ENCODE data around the gene CLSTN3.

Gene CLSTN3

GRCh38 chr12:7129872-7130691, at the start of gene CLSTN3:
Gene CLSTN3 (plus strand): TSS chr12:7130371. CDS start chr12:7130649, 278 bp downstream.
- Histone ChIP-seq H3K4me3 (ENCODE audit: low read length in 2 of 2) (peak within 1 kb of the TSS; percentile 72 to 78), H3K27ac (ENCODE audit: low read depth in 2 of 2, low read length in 2 of 2) (peak within 1 kb of the TSS; percentile 6 to 61), H3K27me3 (ENCODE audit: control insufficient read depth in 2 of 2, insufficient read depth in 2 of 2, low read length in 2 of 2) (peaks cover 0 to 8% of the 10 kb centered on the region in 2 donors), H3K9ac (ENCODE audit: low read depth in 1 of 2, low read length in 2 of 2) (peak within 1 kb of the TSS; percentile 49 to 64), H3K36me3 (ENCODE audit: control insufficient read depth in 2 of 2, insufficient read depth in 2 of 2, low read length in 2 of 2) (no peaks in the 10 kb centered on the region), H3K4me1 (ENCODE audit: control insufficient read depth in 2 of 2, insufficient read depth in 2 of 2, low read length in 2 of 2) (peaks cover 14 to 15% of the 10 kb centered on the region in 2 donors), H3K9me3 (ENCODE audit: control insufficient read depth in 2 of 2, low read length in 2 of 2) (no peaks in the 10 kb centered on the region)

- H3K4me1 ChIP-seq (ENCODE audit: control insufficient read depth in 2 of 2, insufficient read depth in 2 of 2, low read length in 2 of 2), result no peaks in the 10 kb centered on the region
- no peaks in the 10 kb centered on the region for H3K27me3 ChIP-seq (ENCODE audit: control insufficient read depth in 2 of 2, insufficient read depth in 2 of 2, low read length in 2 of 2)
- H3K9ac ChIP-seq (ENCODE audit: low read depth in 1 of 2, low read length in 2 of 2), result no peak overlapping the region
- H3K27ac ChIP-seq (ENCODE audit: low read depth in 2 of 2, low read length in 2 of 2), result no peak overlapping the region
- H3K4me3 ChIP-seq (ENCODE audit: low read length in 2 of 2), result no peak overlapping the region
- H3K9me3 ChIP-seq (ENCODE audit: control insufficient read depth in 2 of 2, low read length in 2 of 2), result no peaks in the 10 kb centered on the region
- H3K36me3 ChIP-seq (ENCODE audit: control insufficient read depth in 2 of 2, insufficient read depth in 2 of 2, low read length in 2 of 2), result peaks cover 3 to 4% of the 10 kb centered on the region in 2 donors
These were observed 49.1 kb upstream of the CLSTN3 start for GRCh38 chr12:7081037-7081436.

- Histone ChIP-seq H3K36me3 (ENCODE audit: control insufficient read depth in 2 of 2, insufficient read depth in 2 of 2, low read length in 2 of 2) (peaks cover 3 to 4% of the 10 kb centered on the region in 2 donors), H3K27ac (ENCODE audit: low read depth in 2 of 2, low read length in 2 of 2) (no peak overlapping the region), H3K9me3 (ENCODE audit: control insufficient read depth in 2 of 2, low read length in 2 of 2) (no peaks in the 10 kb centered on the region), H3K27me3 (ENCODE audit: control insufficient read depth in 2 of 2, insufficient read depth in 2 of 2, low read length in 2 of 2) (no peaks in the 10 kb centered on the region), H3K9ac (ENCODE audit: low read depth in 1 of 2, low read length in 2 of 2) (no peak overlapping the region), H3K4me3 (ENCODE audit: low read length in 2 of 2) (no peak overlapping the region), H3K4me1 (ENCODE audit: control insufficient read depth in 2 of 2, insufficient read depth in 2 of 2, low read length in 2 of 2) (no peaks in the 10 kb centered on the region)
These were observed 47.0 kb upstream of the CLSTN3 start for GRCh38 chr12:7083125-7083524.

GRCh38 chr12:7089196-7089871, 40.8 kb upstream of the CLSTN3 start:
- Histone ChIP-seq H3K27me3 (ENCODE audit: control insufficient read depth in 2 of 2, insufficient read depth in 2 of 2, low read length in 2 of 2) (peaks cover 0 to 2% of the 10 kb centered on the region in 2 donors), H3K4me1 (ENCODE audit: control insufficient read depth in 2 of 2, insufficient read depth in 2 of 2, low read length in 2 of 2) (peaks cover 0 to 8% of the 10 kb centered on the region in 2 donors), H3K9ac (ENCODE audit: low read depth in 1 of 2, low read length in 2 of 2) (no peak overlapping the region), H3K4me3 (ENCODE audit: low read length in 2 of 2) (no peak overlapping the region), H3K36me3 (ENCODE audit: control insufficient read depth in 2 of 2, insufficient read depth in 2 of 2, low read length in 2 of 2) (peaks cover 0 to 4% of the 10 kb centered on the region in 2 donors), H3K27ac (ENCODE audit: low read depth in 2 of 2, low read length in 2 of 2) (no peak overlapping the region), H3K9me3 (ENCODE audit: control insufficient read depth in 2 of 2, low read length in 2 of 2) (no peaks in the 10 kb centered on the region)

DNA sequence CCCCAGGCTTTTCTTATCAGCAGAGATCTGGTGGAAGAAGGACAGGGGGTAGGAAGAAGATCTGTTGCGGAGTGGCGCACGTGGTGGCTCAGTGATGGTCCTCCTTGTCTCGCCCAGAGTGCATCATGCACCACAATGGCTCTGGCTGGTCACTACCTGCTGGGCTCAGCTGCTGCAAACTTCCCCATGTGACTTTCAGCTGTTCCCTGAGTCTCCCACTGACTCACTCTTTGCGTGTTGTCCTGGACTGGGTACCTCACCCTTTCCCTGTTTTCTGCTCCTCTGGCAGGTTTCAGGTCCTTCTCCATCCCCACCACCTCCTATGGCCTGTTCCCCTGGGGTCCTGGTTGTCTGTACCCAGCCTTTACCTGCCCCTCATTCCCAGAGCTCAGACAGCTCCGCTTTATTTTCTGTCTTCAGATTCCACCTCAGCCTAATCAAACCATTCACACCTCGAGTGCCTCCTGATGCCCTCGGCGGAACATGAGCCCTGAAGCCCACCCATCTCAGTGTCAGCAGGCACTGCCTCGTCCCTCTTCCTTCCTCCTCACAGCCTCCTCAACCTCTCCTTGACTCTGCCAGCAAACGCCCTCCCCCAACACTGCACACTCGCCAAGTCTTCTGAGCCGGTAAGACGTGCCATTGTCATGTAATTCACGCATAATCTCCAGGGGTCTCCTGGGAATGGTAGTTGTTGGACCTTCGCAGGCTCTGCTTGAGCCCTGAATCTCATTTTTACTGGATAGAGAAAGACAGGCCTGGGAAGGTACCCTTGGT, 39.8 kb upstream of the CLSTN3 start:
- Histone ChIP-seq H3K36me3 (ENCODE audit: control insufficient read depth in 2 of 2, insufficient read depth in 2 of 2, low read length in 2 of 2) (no peaks in the 10 kb centered on the region), H3K9me3 (ENCODE audit: control insufficient read depth in 2 of 2, low read length in 2 of 2) (no peaks in the 10 kb centered on the region), H3K4me1 (ENCODE audit: control insufficient read depth in 2 of 2, insufficient read depth in 2 of 2, low read length in 2 of 2) (peaks cover 0 to 8% of the 10 kb centered on the region in 2 donors), H3K27me3 (ENCODE audit: control insufficient read depth in 2 of 2, insufficient read depth in 2 of 2, low read length in 2 of 2) (peaks cover 0 to 2% of the 10 kb centered on the region in 2 donors), H3K4me3 (ENCODE audit: low read length in 2 of 2) (peak overlapping the region; percentile 64 to 74), H3K9ac (ENCODE audit: low read depth in 1 of 2, low read length in 2 of 2) (peak overlapping the region in 1 of 2 donors; percentile 31), H3K27ac (ENCODE audit: low read depth in 2 of 2, low read length in 2 of 2) (peak overlapping the region; percentile 20 to 78)

GRCh38 chr12:7091171-7091570, 39.0 kb upstream of the CLSTN3 start:
- Histone ChIP-seq H3K4me1 (ENCODE audit: control insufficient read depth in 2 of 2, insufficient read depth in 2 of 2, low read length in 2 of 2) (peaks cover 0 to 8% of the 10 kb centered on the region in 2 donors), H3K36me3 (ENCODE audit: control insufficient read depth in 2 of 2, insufficient read depth in 2 of 2, low read length in 2 of 2) (no peaks in the 10 kb centered on the region), H3K9me3 (ENCODE audit: control insufficient read depth in 2 of 2, low read length in 2 of 2) (no peaks in the 10 kb centered on the region), H3K27me3 (ENCODE audit: control insufficient read depth in 2 of 2, insufficient read depth in 2 of 2, low read length in 2 of 2) (peaks cover 0 to 2% of the 10 kb centered on the region in 2 donors), H3K4me3 (ENCODE audit: low read length in 2 of 2) (peak overlapping the region; percentile 64 to 74), H3K27ac (ENCODE audit: low read depth in 2 of 2, low read length in 2 of 2) (peak overlapping the region; percentile 74 to 78), H3K9ac (ENCODE audit: low read depth in 1 of 2, low read length in 2 of 2) (peak overlapping the region; percentile 31 to 35)

- Histone ChIP-seq H3K9me3 (ENCODE audit: control insufficient read depth in 2 of 2, low read length in 2 of 2) (no peaks in the 10 kb centered on the region), H3K4me1 (ENCODE audit: control insufficient read depth in 2 of 2, insufficient read depth in 2 of 2, low read length in 2 of 2) (peaks cover 0 to 8% of the 10 kb centered on the region in 2 donors), H3K27me3 (ENCODE audit: control insufficient read depth in 2 of 2, insufficient read depth in 2 of 2, low read length in 2 of 2) (peaks cover 0 to 2% of the 10 kb centered on the region in 2 donors), H3K9ac (ENCODE audit: low read depth in 1 of 2, low read length in 2 of 2) (peak overlapping the region; percentile 31 to 35), H3K36me3 (ENCODE audit: control insufficient read depth in 2 of 2, insufficient read depth in 2 of 2, low read length in 2 of 2) (no peaks in the 10 kb centered on the region), H3K27ac (ENCODE audit: low read depth in 2 of 2, low read length in 2 of 2) (peak overlapping the region; percentile 74 to 78), H3K4me3 (ENCODE audit: low read length in 2 of 2) (peak overlapping the region; percentile 64 to 74)
These were observed 38.4 kb upstream of the CLSTN3 start for GRCh38 chr12:7091660-7092228.

DNA sequence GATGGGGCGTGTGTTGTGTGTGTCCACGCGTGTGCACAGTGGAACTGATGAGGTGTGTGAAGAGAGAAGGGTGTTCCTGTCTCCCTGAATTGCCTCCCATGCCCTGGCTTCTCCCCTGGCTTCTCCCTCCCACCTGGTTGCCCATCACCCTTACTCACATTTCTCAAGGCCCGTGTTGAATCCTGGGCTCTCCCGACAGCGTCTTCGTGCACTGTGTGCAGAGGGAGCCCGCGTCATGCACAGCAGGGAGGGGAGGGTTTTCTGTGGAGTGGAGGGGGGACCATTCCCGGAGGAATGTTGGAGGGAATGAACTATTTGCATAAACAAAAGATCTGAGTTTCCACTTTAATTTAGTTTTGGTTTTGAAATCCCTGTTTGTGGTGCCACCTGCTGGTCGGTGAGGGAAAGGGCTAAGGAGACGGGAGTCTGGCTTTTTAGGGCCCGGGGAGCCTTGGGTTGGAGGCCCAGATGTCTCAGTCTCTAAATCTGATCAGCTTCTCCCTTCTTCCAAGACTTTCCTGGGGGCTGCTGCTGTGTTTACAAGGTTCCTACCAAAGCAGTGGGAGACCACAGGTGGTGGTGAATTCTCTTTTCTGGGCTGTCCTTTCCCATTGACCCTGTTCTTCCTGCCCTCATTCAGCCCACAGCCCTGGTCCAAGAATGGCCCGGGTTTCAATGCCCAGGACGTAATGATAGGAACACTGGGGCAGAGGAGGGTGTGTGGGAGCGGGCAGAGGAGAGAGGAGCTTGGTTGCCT, 37.8 kb upstream of the CLSTN3 start, which contains the start of gene C1R:
Gene C1R, minus strand, starts transcription at position 217 of the 757 bp plus-strand sequence. Its CDS starts 57 bp downstream, at position 160.
- Histone ChIP-seq H3K4me1 (ENCODE audit: control insufficient read depth in 2 of 2, insufficient read depth in 2 of 2, low read length in 2 of 2) (peaks cover 0 to 8% of the 10 kb centered on the region in 2 donors), H3K4me3 (ENCODE audit: low read length in 2 of 2) (peak within 1 kb of the TSS; percentile 64 to 74), H3K27me3 (ENCODE audit: control insufficient read depth in 2 of 2, insufficient read depth in 2 of 2, low read length in 2 of 2) (peaks cover 0 to 2% of the 10 kb centered on the region in 2 donors), H3K9ac (ENCODE audit: low read depth in 1 of 2, low read length in 2 of 2) (peak within 1 kb of the TSS; percentile 31 to 35), H3K9me3 (ENCODE audit: control insufficient read depth in 2 of 2, low read length in 2 of 2) (no peaks in the 10 kb centered on the region), H3K27ac (ENCODE audit: low read depth in 2 of 2, low read length in 2 of 2) (peak within 1 kb of the TSS; percentile 74 to 78), H3K36me3 (ENCODE audit: control insufficient read depth in 2 of 2, insufficient read depth in 2 of 2, low read length in 2 of 2) (peaks cover 0 to under 1% of the 10 kb centered on the region in 2 donors)

- Histone ChIP-seq H3K4me1 (ENCODE audit: control insufficient read depth in 2 of 2, insufficient read depth in 2 of 2, low read length in 2 of 2) (peaks cover 0 to 8% of the 10 kb centered on the region in 2 donors), H3K4me3 (ENCODE audit: low read length in 2 of 2) (no peak overlapping the region), H3K36me3 (ENCODE audit: control insufficient read depth in 2 of 2, insufficient read depth in 2 of 2, low read length in 2 of 2) (peaks cover 0 to 2% of the 10 kb centered on the region in 2 donors), H3K27ac (ENCODE audit: low read depth in 2 of 2, low read length in 2 of 2) (peak overlapping the region; percentile 8 to 61), H3K9me3 (ENCODE audit: control insufficient read depth in 2 of 2, low read length in 2 of 2) (no peaks in the 10 kb centered on the region), H3K27me3 (ENCODE audit: control insufficient read depth in 2 of 2, insufficient read depth in 2 of 2, low read length in 2 of 2) (peaks cover 0 to 2% of the 10 kb centered on the region in 2 donors), H3K9ac (ENCODE audit: low read depth in 1 of 2, low read length in 2 of 2) (peak overlapping the region in 1 of 2 donors; percentile 14)
These were observed 37.1 kb upstream of the CLSTN3 start for GRCh38 chr12:7092986-7093460.
